RWPE1 (cell line): ENCODE data around the gene GRIN2C.

Experiments used
- CTCF ChIA-PET: fragments of 350-600 bp; sonication (Branson Sonifier 250); formaldehyde crosslinking; extraction: SDS; loops from one replicate; lab custom pipeline; 2021; lab: Yijun Ruan, JAX
- POLR2A ChIA-PET: fragments of 400-600 bp; formaldehyde crosslinking; extraction: SDS; loops from one replicate; lab custom pipeline; 2020; ENCODE audit warnings: antibody characterized with exemption; ENCODE audit not compliant: low non-redundant PET; lab: Yijun Ruan, JAX
- DNase-seq: peaks from one replicate; pipeline ENCODE4 v3.0.0; 2012; ENCODE audit warnings: low spot score
- H3K27ac ChIP-seq: fragments of 450-650 bp; 2 replicates; pipeline ENCODE4 v1.5.1; 2017
- CTCF ChIP-seq: fragments of 450-650 bp; conservative IDR thresholded peaks from 2 replicates; pipeline ENCODE4 v1.5.1; 2017; ENCODE audit warnings: low read depth, mild to moderate bottlenecking

Gene GRIN2C

GRCh38 chr17:74901353-74902135 lies 41.9 kb upstream of the GRIN2C start:
- DNase-seq = no peak
- ChIA-PET POLR2A (no interaction called here), CTCF (interaction anchor here (1.2 kb wide), 1 partner anchor 22 kb away, joined by 3 read pairs; the partner anchor contains the start of gene OTOP2)
- no peak overlapping the region for H3K27ac ChIP-seq
- TF ChIP-seq CTCF = no peak

- no peak overlapping the region for H3K27ac ChIP-seq
- POLR2A ChIA-PET = interaction anchor here (1.4 kb wide), 1 partner anchor 27 kb away, joined by 3 read pairs; no protein-coding TSS in a partner anchor
- no peak for DNase-seq
- no peak for TF ChIP-seq CTCF
- CTCF ChIA-PET = interaction anchor here (0.6 kb wide), 1 partner anchor 168 kb away, joined by 4 read pairs; no protein-coding TSS in a partner anchor
Observed at GRCh38 chr17:74900208-74900607, 40.5 kb upstream of the GRIN2C start.

GRCh38 chr17:74898376-74898946 lies 38.8 kb upstream of the GRIN2C start:
- no peak for TF ChIP-seq CTCF
- POLR2A ChIA-PET = interaction anchor here (1.4 kb wide), 1 partner anchor 25 kb away, joined by 3 read pairs; no protein-coding TSS in a partner anchor

GRCh38 chr17:74893936-74894671 lies 34.4 kb upstream of the GRIN2C start:
- ChIA-PET POLR2A (interaction anchor here (0.6 kb wide), 1 partner anchor 317 kb away, joined by 5 read pairs; no protein-coding TSS in a partner anchor), CTCF (interaction anchor here (0.7 kb wide), 1 partner anchor 14 kb away, joined by 3 read pairs; no protein-coding TSS in a partner anchor)
- no peak for DNase-seq
- H3K27ac ChIP-seq = no peak overlapping the region
- no peak for TF ChIP-seq CTCF

More at GRCh38 chr17:74898376-74898946, 38.8 kb upstream of the GRIN2C start:
- no peak for DNase-seq
- CTCF ChIA-PET = interaction anchor here (0.7 kb wide), 1 partner anchor 107 kb away, joined by 5 read pairs; no protein-coding TSS in a partner anchor
- no peak overlapping the region for H3K27ac ChIP-seq

DNA sequence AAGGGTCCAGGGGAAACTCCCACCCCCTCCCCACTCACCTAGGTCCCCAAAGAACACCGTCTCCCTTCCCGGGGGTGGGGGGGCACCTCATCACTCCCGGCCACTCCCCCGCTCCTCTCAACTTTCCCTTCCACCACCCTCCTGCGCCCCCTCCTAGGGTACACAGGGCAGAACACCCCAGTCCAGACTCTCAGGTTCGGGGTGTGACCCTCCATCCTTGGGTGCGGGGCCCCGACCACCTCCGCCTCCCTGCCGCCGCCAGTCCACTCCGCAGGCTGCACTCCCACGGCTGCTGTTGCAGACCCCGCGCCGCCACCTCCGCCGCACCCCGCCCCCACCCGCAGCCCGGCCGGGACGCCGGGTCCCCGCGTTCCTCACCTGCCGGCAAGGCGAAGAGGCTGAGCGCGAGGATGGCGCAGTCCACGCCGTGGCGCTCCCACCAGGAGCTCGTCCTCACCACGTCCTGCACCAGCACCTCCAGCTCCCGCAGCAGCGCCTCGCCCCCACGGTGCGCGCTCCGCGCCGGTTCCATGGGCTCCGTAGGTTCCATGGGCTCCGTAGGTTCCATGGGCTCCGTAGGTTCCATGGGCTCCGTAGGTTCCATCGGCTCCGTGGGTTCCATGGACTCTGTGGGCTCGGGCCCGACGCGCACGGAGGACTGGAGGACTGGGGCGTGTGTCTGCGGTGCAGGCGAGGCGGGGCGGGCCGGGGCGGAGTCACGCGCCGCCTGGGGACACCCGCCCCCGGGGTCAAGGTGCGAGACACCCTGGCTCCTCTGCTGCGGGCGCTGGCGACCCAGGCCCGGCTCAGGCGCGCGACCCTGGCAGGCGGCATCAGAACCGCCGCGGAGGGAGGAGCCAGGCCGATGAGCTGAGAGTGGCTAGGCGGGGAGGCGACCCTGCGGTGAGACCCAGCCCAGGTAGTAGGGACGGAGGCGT lies 33.6 kb upstream of the GRIN2C start, which contains the start of gene FADS6:
Gene FADS6, minus strand, starts transcription at position 660 of the 938 bp plus-strand sequence. Its CDS starts 38 bp downstream, at position 622.
- no peak for DNase-seq
- ChIA-PET CTCF (interaction anchor here (0.7 kb wide), 1 partner anchor 25 kb away, joined by 4 read pairs; no protein-coding TSS in a partner anchor), POLR2A (no interaction called here)
- H3K27ac ChIP-seq = no peak within 1 kb of the TSS
- no peak for TF ChIP-seq CTCF
